Ectodermal cell (in vitro differentiated cells): Measurements from ENCODE around the gene STOML1.

Experiments used
- H3K27ac ChIP-seq: 2 replicates; pipeline ENCODE4 v1.7.0; 2013; ENCODE audit warnings: mild to moderate bottlenecking, low read depth, low read length; ENCODE audit not compliant: insufficient read depth, poor library complexity, severe bottlenecking
- H3K27me3 ChIP-seq: 2 replicates; pipeline ENCODE4 v1.7.0; 2013; ENCODE audit warnings: mild to moderate bottlenecking, low read length; ENCODE audit not compliant: insufficient read depth, control insufficient read depth, poor library complexity, severe bottlenecking
- H3K36me3 ChIP-seq: one replicate; pipeline ENCODE4 v1.7.0; 2013; ENCODE audit warnings: low read length; ENCODE audit not compliant: control insufficient read depth, insufficient read depth
- H3K4me1 ChIP-seq: one replicate; pipeline ENCODE4 v1.7.0; 2013; ENCODE audit warnings: low read length; ENCODE audit not compliant: control insufficient read depth, insufficient read depth
- H3K4me3 ChIP-seq: 2 replicates; pipeline ENCODE4 v1.7.0; 2013; ENCODE audit warnings: low read depth, low read length, control low read depth; ENCODE audit not compliant: insufficient read depth
- H3K9me3 ChIP-seq: 2 replicates; pipeline ENCODE4 v1.7.0; 2013; ENCODE audit warnings: mild to moderate bottlenecking, low read length, moderate library complexity; ENCODE audit not compliant: control insufficient read depth
- WGBS, 2 experiments: methylation state at CpG; one replicate each; pipeline ENCODE4 v1.1.7; 2013; ENCODE audit warnings: missing lambda C conversion rate in 2 of 2; 5-methylcytosine and 5-hydroxymethylcytosine counted together

Gene STOML1

GRCh38 chr15:74035121-74036017, 43.3 kb upstream of the STOML1 start:
- no peaks in the 10 kb centered on the region for H3K9me3 ChIP-seq
- no peaks in the 10 kb centered on the region for H3K27me3 ChIP-seq
- H3K4me1 ChIP-seq, result peaks cover 12% of the 10 kb centered on the region
- 93% methylated on average over 28 of the region's 28 CpGs for WGBS, 2 experiments
- H3K36me3 ChIP-seq, result peaks cover 10% of the 10 kb centered on the region
- no peak overlapping the region for H3K4me3 ChIP-seq
- no peak overlapping the region for H3K27ac ChIP-seq

GRCh38 chr15:74034206-74034755, 42.2 kb upstream of the STOML1 start:
- WGBS, 2 experiments, result 90% methylated on average over 10 of the region's 10 CpGs
- H3K27me3 ChIP-seq, result no peaks in the 10 kb centered on the region
- H3K4me3 ChIP-seq, result no peak overlapping the region
- no peaks in the 10 kb centered on the region for H3K9me3 ChIP-seq
- peaks cover 10% of the 10 kb centered on the region for H3K4me1 ChIP-seq
- no peak overlapping the region for H3K27ac ChIP-seq
- peaks cover 10% of the 10 kb centered on the region for H3K36me3 ChIP-seq

GRCh38 chr15:74032606-74033561, 40.8 kb upstream of the STOML1 start:
- 94% methylated on average over 16 of the region's 16 CpGs for WGBS, 2 experiments

GRCh38 chr15:74032046-74032445, 40.0 kb upstream of the STOML1 start:
- H3K4me3 ChIP-seq, result no peak overlapping the region
- H3K27ac ChIP-seq, result no peak overlapping the region
- H3K9me3 ChIP-seq, result no peaks in the 10 kb centered on the region
- H3K36me3 ChIP-seq, result peaks cover 10% of the 10 kb centered on the region
- 93 to 96% methylated on average over 6 of the region's 6 CpGs for WGBS, 2 experiments
- H3K4me1 ChIP-seq, result peaks cover 8% of the 10 kb centered on the region
- no peaks in the 10 kb centered on the region for H3K27me3 ChIP-seq

More at GRCh38 chr15:74032606-74033561, 40.8 kb upstream of the STOML1 start:
- H3K4me3 ChIP-seq, result no peak overlapping the region
- H3K36me3 ChIP-seq, result peaks cover 10% of the 10 kb centered on the region
- no peaks in the 10 kb centered on the region for H3K27me3 ChIP-seq
- H3K27ac ChIP-seq, result no peak overlapping the region
- H3K9me3 ChIP-seq, result no peaks in the 10 kb centered on the region
- peaks cover 10% of the 10 kb centered on the region for H3K4me1 ChIP-seq

GRCh38 chr15:74028646-74029045, 36.6 kb upstream of the STOML1 start:
- Histone ChIP-seq H3K36me3 (peaks cover 6% of the 10 kb centered on the region), H3K27me3 (no peaks in the 10 kb centered on the region), H3K4me3 (no peak overlapping the region), H3K4me1 (no peaks in the 10 kb centered on the region), H3K27ac (no peak overlapping the region), H3K9me3 (no peaks in the 10 kb centered on the region)
- 80 to 85% methylated on average over 3 of the region's 3 CpGs for WGBS, 2 experiments

- H3K4me1 ChIP-seq, result no peaks in the 10 kb centered on the region
- no peaks in the 10 kb centered on the region for H3K9me3 ChIP-seq
- no peaks in the 10 kb centered on the region for H3K27me3 ChIP-seq
- 86 to 91% methylated on average over 3 of the region's 3 CpGs for WGBS, 2 experiments
- no peak overlapping the region for H3K27ac ChIP-seq
- no peak overlapping the region for H3K4me3 ChIP-seq
- H3K36me3 ChIP-seq, result peaks cover 12% of the 10 kb centered on the region
These were observed 35.6 kb upstream of the STOML1 start for GRCh38 chr15:74027688-74028087.

- Histone ChIP-seq H3K36me3 (peaks cover 12% of the 10 kb centered on the region), H3K27ac (no peak overlapping the region), H3K27me3 (no peaks in the 10 kb centered on the region), H3K4me3 (no peak overlapping the region), H3K9me3 (no peaks in the 10 kb centered on the region), H3K4me1 (no peaks in the 10 kb centered on the region)
- 94 to 96% methylated on average over 5 of the region's 5 CpGs for WGBS, 2 experiments
These were observed 33.3 kb upstream of the STOML1 start for GRCh38 chr15:74025436-74025835.

- H3K36me3 ChIP-seq, result peaks cover 12% of the 10 kb centered on the region
- 92 to 95% methylated on average over 2 of the region's 2 CpGs for WGBS, 2 experiments
- H3K4me1 ChIP-seq, result no peaks in the 10 kb centered on the region
- no peak overlapping the region for H3K4me3 ChIP-seq
- no peaks in the 10 kb centered on the region for H3K9me3 ChIP-seq
- H3K27ac ChIP-seq, result no peak overlapping the region
- no peaks in the 10 kb centered on the region for H3K27me3 ChIP-seq
These were observed 32.6 kb upstream of the STOML1 start for GRCh38 chr15:74024687-74025086.

GRCh38 chr15:74022706-74023470, 30.8 kb upstream of the STOML1 start:
- no peaks in the 10 kb centered on the region for H3K9me3 ChIP-seq
- no peaks in the 10 kb centered on the region for H3K27me3 ChIP-seq
- H3K27ac ChIP-seq, result no peak overlapping the region
- no peak overlapping the region for H3K4me3 ChIP-seq
- peaks cover 12% of the 10 kb centered on the region for H3K36me3 ChIP-seq
- H3K4me1 ChIP-seq, result no peaks in the 10 kb centered on the region
- WGBS, 2 experiments, result 96 to 97% methylated on average over 66 of the region's 66 CpGs
